IPS-18a (cell line): ENCODE measurements around the gene CDC123.
A peak's percentile ranks its signal among the peaks of the same experiment; 100 is the strongest.

Experiments
- H3K27ac ChIP-seq: one replicate; pipeline ENCODE4 v1.5.1; 2013; ENCODE audit warnings: low read length
- H3K27me3 ChIP-seq: one replicate; pipeline ENCODE4 v1.6.1; 2013; ENCODE audit warnings: mild to moderate bottlenecking, low read length; ENCODE audit not compliant: control insufficient read depth, insufficient read depth
- H3K36me3 ChIP-seq: one replicate; pipeline ENCODE4 v1.6.1; 2013; ENCODE audit warnings: low read depth, low read length; ENCODE audit not compliant: control insufficient read depth
- H3K4me1 ChIP-seq: one replicate; pipeline ENCODE4 v1.6.1; 2013; ENCODE audit warnings: low read depth, low read length; ENCODE audit not compliant: control insufficient read depth
- H3K4me3 ChIP-seq: one replicate; pipeline ENCODE4 v1.5.1; 2013; ENCODE audit warnings: low read length
- H3K9ac ChIP-seq: one replicate; pipeline ENCODE4 v1.6.1; 2013; ENCODE audit warnings: mild to moderate bottlenecking, low read length, moderate library complexity
- H3K9me3 ChIP-seq: one replicate; pipeline ENCODE4 v1.6.1; 2013; ENCODE audit warnings: low read depth, low read length; ENCODE audit not compliant: control insufficient read depth

The CDC123 gene

DNA sequence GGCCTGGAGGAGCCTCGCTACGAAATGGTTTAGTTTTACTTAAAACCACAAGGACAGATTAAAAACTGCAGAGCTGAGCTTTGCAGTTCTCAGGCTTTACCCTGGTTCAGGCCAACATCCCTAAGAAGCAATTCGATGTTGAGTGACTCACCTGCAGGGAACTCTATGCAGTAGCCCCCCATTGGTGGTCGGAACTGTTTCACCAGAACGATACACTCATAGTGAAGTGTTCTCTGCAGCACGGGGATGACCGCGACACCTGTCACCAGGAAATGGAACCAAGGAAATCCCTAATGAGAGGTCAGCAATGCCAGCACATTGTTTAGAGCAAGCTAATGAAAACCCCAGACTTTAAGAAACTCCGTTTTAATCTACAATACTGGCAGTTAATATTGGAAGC is 18.3 kb upstream of the CDC123 start:
- H3K9ac ChIP-seq = no peak overlapping the region
- H3K27me3 ChIP-seq = no peaks in the 10 kb centered on the region
- H3K27ac ChIP-seq = no peak overlapping the region
- no peak overlapping the region for H3K4me3 ChIP-seq
- H3K4me1 ChIP-seq = peaks cover 14% of the 10 kb centered on the region
- peaks cover 44% of the 10 kb centered on the region for H3K36me3 ChIP-seq
- no peaks in the 10 kb centered on the region for H3K9me3 ChIP-seq

DNA sequence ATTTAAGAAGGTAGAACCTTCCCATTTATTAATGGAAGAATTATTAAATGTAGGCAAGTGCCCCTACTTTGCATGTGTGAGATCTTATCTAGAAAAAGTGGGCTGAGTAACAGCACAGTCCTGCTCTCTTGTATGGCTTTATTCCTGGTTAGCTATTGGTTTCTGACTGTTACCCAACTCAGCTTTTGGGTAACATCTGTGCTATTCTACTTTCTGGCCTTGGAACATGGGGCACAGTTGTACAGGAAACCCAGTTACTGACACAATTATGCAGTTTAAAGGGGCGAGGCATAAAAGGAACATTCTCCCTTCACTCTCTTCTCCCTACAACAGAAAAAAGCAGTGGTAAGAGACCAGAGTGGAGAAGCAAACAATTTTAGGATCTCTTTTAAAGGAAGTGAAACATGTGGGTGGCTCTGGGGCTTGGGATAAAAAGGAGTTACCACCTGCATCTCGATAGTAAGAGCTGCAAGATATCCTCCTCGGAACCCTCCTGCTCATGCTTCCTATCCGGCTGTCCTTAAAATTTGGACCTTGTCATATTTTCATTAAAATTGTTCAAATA is 16.3 kb upstream of the CDC123 start:
- Histone ChIP-seq H3K9ac (no peak overlapping the region), H3K36me3 (peaks cover 42% of the 10 kb centered on the region), H3K27ac (no peak overlapping the region), H3K4me1 (peaks cover 14% of the 10 kb centered on the region), H3K27me3 (no peaks in the 10 kb centered on the region), H3K9me3 (no peaks in the 10 kb centered on the region), H3K4me3 (peak overlapping the region; percentile 4)

DNA sequence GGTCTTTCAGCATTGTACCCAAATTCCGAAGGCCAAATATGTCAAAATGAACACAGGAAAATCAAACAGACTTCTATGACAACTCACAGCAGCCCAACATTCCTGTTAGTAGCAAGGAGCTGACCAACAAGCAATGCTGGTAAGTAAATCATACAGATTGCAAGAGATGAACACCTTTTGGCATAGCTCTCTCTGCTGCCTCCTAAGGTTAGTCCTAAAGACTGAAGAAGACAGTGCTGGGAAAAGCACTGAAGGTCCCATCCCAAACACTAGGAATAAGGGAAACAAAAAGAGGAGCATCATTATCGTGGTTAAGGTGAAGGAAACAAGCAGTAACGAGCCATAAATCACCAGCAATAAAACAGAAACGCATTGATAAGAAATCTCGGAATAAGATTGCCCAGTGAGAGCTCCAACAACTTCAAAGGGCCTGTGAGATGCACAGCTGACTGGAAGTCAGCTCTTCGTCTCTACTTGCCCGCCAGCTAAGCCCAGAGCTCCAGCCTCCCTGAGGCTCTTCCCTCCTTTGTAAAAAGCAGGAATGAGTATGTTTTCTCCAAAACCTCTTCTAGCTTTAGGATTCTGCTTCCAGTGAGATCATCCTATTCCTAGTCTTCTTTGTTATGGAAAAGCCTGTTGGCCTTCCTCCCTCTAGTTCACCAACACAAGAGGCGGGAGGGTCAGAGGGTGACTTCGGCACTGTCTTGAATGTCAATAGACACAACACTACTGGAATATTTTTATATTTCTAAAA is 15.6 kb upstream of the CDC123 start:
- H3K4me3 ChIP-seq = peak overlapping the region; percentile 4
- peaks cover 48% of the 10 kb centered on the region for H3K36me3 ChIP-seq
- peak overlapping the region; percentile 24 for H3K9ac ChIP-seq
- H3K27me3 ChIP-seq = no peaks in the 10 kb centered on the region
- peak overlapping the region; percentile 66 for H3K27ac ChIP-seq
- no peaks in the 10 kb centered on the region for H3K9me3 ChIP-seq
- H3K4me1 ChIP-seq = peaks cover 14% of the 10 kb centered on the region

DNA sequence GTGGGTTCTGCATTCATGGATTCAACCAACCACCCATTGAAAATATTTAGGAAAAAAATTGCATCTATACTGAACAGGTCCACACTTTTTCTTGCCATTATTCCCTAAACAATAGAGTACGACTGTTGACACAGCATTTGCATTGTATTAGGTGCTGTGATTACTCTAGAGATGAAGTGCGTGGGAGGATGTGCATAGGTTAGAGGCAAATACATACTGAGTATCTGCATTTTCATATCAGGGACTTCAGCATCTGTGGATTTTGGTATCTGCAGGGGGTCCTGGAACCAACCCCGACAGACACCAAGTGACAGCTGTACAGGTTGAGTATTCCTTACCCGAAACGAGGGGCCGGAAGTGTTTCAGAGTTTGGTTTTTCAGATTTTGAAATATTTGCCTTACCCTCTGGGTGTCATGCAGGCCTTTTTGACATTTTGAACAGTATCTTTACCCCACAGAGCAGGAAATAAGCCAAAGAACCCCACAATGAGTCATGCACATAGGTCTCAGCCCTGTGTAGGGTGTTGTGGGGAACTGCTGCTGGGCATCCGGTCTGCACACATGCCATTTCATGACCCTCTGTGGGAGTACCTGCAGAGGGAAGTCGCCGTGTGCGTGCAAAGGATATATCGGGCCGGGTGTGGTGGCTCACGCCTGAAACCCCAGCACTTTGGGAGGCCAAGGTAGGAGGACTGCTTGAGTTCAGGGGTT is 14.8 kb upstream of the CDC123 start:
- Histone ChIP-seq H3K36me3 (peaks cover 56% of the 10 kb centered on the region), H3K27ac (no peak overlapping the region), H3K9me3 (no peaks in the 10 kb centered on the region), H3K9ac (no peak overlapping the region), H3K27me3 (no peaks in the 10 kb centered on the region), H3K4me1 (peaks cover 14% of the 10 kb centered on the region), H3K4me3 (no peak overlapping the region)

DNA sequence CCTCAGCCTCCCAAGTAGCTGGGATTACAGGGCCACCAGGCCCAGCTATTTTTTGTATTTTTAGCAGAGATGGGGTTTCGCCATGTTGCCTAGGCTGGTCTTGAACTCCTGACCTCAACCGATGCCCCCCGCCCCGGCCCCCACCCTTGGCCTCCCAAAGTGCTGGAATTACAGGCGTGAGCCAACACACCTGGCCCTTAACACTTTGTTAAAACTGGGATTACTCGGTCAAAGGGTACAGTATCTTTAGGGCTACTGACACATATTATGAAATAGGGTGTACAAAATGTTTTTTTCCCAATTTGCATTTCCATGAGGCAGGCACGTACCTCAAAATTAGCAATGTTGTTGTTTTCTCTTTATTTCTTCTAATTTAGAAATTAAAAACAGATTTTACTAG is 11.8 kb upstream of the CDC123 start:
- H3K9me3 ChIP-seq = no peaks in the 10 kb centered on the region
- no peak overlapping the region for H3K4me3 ChIP-seq
- no peak overlapping the region for H3K27ac ChIP-seq
- peaks cover 14% of the 10 kb centered on the region for H3K4me1 ChIP-seq
- H3K36me3 ChIP-seq = peaks cover 40% of the 10 kb centered on the region
- no peaks in the 10 kb centered on the region for H3K27me3 ChIP-seq
- no peak overlapping the region for H3K9ac ChIP-seq

DNA sequence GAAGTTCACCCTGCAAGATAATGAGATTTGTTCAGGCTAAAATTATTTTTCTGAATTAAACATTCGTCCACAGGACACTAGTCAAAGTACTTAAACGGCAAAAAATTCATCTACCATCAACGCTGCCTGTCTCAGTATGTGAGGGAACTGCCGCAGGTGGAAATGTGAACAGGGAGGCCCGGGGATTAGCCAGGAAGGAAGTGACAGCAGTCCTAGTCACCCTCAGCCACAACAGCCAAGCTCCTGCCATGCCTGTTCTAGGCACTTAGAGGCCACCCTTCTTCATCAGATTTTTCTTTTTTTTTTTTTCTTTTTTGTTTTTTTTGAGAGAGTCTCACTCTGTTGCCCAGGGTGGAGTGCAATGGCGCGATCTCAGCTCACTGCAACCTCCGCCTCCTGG is 9.7 kb upstream of the CDC123 start:
- no peak overlapping the region for H3K27ac ChIP-seq
- no peaks in the 10 kb centered on the region for H3K27me3 ChIP-seq
- no peak overlapping the region for H3K9ac ChIP-seq
- H3K4me3 ChIP-seq = no peak overlapping the region
- peaks cover 34% of the 10 kb centered on the region for H3K36me3 ChIP-seq
- no peaks in the 10 kb centered on the region for H3K4me1 ChIP-seq
- H3K9me3 ChIP-seq = no peaks in the 10 kb centered on the region

DNA sequence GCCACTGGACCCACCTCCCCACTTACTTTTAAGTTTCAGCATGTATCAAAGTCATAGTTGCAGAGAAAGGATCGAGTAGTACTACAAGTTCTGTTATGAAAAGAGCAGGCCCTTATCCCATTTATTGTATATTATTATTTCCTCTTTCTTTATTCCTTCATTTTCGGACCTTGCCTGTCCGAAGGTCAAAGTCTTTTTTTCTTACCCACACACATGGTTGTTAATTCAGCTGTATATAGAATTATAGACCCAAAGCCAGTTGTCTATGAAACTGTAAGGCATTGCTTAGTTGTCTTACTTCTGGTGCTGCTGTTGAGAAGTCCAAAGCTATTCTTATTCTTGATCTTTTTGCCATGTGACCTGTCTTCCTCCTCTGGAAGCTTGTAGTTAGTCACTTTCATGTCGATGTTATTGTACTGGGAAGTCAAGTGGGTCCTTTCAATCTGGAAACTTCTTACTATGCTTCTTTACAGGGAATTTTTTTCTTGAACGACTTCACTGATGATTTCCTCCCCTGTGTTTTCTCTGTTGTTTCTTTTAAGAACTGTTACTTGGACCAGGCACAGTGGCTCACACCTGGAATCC is 8.6 kb upstream of the CDC123 start:
- Histone ChIP-seq H3K9me3 (no peaks in the 10 kb centered on the region), H3K4me1 (no peaks in the 10 kb centered on the region), H3K27ac (no peak overlapping the region), H3K4me3 (no peak overlapping the region), H3K9ac (no peak overlapping the region), H3K27me3 (no peaks in the 10 kb centered on the region), H3K36me3 (peaks cover 38% of the 10 kb centered on the region)

DNA sequence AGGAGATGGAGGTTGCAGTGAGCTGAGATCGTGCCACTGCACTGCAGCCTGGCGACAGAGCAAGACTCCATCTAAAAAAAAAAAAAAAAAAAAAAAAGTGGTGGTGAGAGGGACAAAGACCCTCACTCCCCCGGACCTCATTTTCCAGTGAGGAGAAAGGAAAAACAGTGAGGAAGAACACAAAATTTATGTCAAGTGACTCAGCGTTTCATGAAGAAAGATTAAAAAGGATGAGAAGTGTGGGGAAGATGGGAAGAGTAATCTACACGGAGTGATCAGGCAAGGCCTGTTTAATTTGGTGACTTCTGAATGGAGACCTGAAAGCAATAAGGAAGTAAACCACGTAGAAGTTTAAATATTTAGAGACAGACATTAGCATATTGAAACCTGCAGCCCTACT is 7.3 kb upstream of the CDC123 start:
- Histone ChIP-seq H3K27ac (no peak overlapping the region), H3K36me3 (peaks cover 33% of the 10 kb centered on the region), H3K4me3 (no peak overlapping the region), H3K4me1 (no peaks in the 10 kb centered on the region), H3K27me3 (no peaks in the 10 kb centered on the region), H3K9ac (no peak overlapping the region), H3K9me3 (no peaks in the 10 kb centered on the region)

DNA sequence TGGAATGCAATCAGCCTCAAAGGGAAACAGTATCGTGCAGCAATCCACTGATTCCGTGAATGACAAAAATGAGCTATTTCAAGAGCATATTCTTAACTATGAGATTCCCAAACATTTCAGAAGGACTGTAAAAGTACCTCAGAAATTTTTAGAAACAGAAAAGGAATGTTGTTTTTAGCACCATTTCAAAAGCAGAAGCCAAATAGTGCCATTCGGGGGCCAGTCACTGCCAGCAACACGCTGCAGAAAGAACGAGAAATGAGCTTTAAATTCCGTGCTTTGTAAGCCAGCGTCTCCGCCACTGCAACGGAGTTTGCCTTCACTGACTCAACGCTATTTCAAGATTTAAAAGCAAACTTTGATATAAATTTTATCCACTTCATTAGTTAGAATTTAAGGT is 6.6 kb upstream of the CDC123 start:
- Histone ChIP-seq H3K9me3 (no peaks in the 10 kb centered on the region), H3K9ac (no peak overlapping the region), H3K36me3 (peaks cover 29% of the 10 kb centered on the region), H3K4me1 (peaks cover 4% of the 10 kb centered on the region), H3K27me3 (no peaks in the 10 kb centered on the region), H3K27ac (no peak overlapping the region), H3K4me3 (no peak overlapping the region)

DNA sequence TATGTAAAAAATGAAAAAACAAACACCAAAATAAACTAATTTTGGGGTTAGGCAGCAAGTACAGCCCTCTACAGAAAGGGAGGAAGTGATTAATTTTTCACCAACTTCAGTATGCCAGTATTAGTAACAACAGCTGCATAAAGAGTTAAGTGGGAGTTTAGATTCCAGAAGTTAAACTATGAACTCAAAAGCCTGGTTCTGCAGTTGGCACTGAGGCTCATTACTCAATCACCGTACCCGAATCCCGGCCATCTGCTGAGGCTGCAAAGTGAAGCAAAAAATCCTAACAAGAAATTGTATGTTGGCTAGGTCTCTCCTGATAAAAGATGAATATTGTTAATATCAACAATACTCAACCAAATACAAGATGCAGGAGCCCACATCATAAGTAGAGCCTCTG is 4.3 kb upstream of the CDC123 start:
- no peak overlapping the region for H3K9ac ChIP-seq
- no peaks in the 10 kb centered on the region for H3K9me3 ChIP-seq
- peaks cover 5% of the 10 kb centered on the region for H3K4me1 ChIP-seq
- no peaks in the 10 kb centered on the region for H3K27me3 ChIP-seq
- H3K27ac ChIP-seq = no peak overlapping the region
- no peak overlapping the region for H3K4me3 ChIP-seq
- H3K36me3 ChIP-seq = peaks cover 10% of the 10 kb centered on the region

DNA sequence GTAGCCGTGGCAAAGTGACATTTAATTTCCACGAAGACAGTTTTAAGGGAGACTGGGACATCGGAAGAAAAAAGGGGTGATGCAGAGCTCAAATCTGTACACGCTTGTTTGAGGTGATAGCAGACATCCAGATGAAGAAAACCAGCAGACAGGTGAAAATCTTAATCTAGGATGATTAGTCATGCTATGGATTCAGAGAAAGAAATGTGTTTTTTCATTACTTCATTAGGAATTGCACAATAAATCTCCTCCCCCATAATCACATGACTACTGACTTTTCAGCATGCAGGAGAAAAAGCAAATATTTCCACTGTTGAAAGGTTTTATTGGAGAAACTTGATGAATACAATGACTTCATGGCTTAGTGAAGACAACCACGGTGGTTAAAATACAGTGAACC is 2.8 kb upstream of the CDC123 start:
- Histone ChIP-seq H3K4me1 (peaks cover 5% of the 10 kb centered on the region), H3K27me3 (no peaks in the 10 kb centered on the region), H3K9me3 (no peaks in the 10 kb centered on the region), H3K4me3 (no peak overlapping the region), H3K9ac (no peak overlapping the region), H3K27ac (no peak overlapping the region), H3K36me3 (peaks cover 4% of the 10 kb centered on the region)
